GM12878 (cell line): ENCODE data around the gene INCA1. TPM values are rescaled to one million over a fixed set of nuclear protein-coding genes. Genes with fewer than 3 reads are reported as not detected.
A peak's percentile ranks its signal among the peaks of the same experiment; 100 is the strongest.

Experiments used
- ATAC-seq: fragments of 200-7000 bp; cut with Tn5 transposase; 3 replicates; pipeline ENCODE4 v1.9.1; 2020; ENCODE audit warnings: mild to moderate bottlenecking, moderate library complexity
- BruUV-seq: library from RNA; stranded (reverse); fragments of 400-500 nt; replicated peaks from 2 replicates; lab custom pipeline; 2021; lab: Mats Ljungman, UMichigan
- CTCF ChIA-PET: fragments of 300-600 bp; sonication (Branson Sonifier 250); formaldehyde crosslinking; extraction: SDS; loops from one replicate; lab custom pipeline; 2021; ENCODE audit warnings: inconsistent platforms; lab: Yijun Ruan, JAX
- POLR2A ChIA-PET: fragments of 350-600 bp; formaldehyde crosslinking; extraction: SDS; loops from one replicate; lab custom pipeline; 2021; ENCODE audit warnings: inconsistent platforms; lab: Charles Lee
- RAD21 ChIA-PET: fragments of 300-600 bp; sonication (Branson Sonifier 250); formaldehyde crosslinking; loops from one replicate; lab custom pipeline; 2023; ENCODE audit warnings: antibody characterized with exemption; ENCODE audit not compliant: unreplicated experiment; lab: Charles Lee
- SMC1A ChIA-PET: fragments of 300-600 bp; sonication (Branson Sonifier 250); formaldehyde crosslinking; loops from one replicate; lab custom pipeline; 2023; ENCODE audit not compliant: unreplicated experiment, uncharacterized antibody; lab: Charles Lee
- DNase-seq: peaks from one replicate; pipeline ENCODE4 v3.0.0-alpha.2; 2011; ENCODE audit warnings: low read depth, low spot score
- FAIRE-seq: peaks from 3 replicates; lab custom pipeline; 2011; peaks lifted over from hg19 to GRCh38; lab: Jason Lieb, UNC
- H2AFZ ChIP-seq: 2 replicates; pipeline ENCODE4 v1.6.0; 2011; ENCODE audit warnings: low read depth, low read length, control low read depth; ENCODE audit not compliant: control insufficient read depth
- H3K27ac ChIP-seq: 2 replicates; pipeline ENCODE4 v1.5.1; 2011; ENCODE audit warnings: control low read depth; ENCODE audit not compliant: control insufficient read depth, insufficient read depth
- H3K27me3 ChIP-seq, 2 experiments: replicated peaks in 1 of 2; 2 replicates each; pipeline versions ENCODE4 v1.6.0 to v1.6.1; 2011; ENCODE audit warnings: low read length in 1 of 2; ENCODE audit not compliant: control insufficient read depth in 2 of 2, insufficient read depth in 2 of 2
- H3K36me3 ChIP-seq, 2 experiments: 2 replicates each; pipeline ENCODE4 v1.5.1; 2011; ENCODE audit warnings: low read length in 1 of 2; ENCODE audit not compliant: control insufficient read depth in 2 of 2, insufficient read depth in 2 of 2
- H3K4me1 ChIP-seq: 2 replicates; pipeline ENCODE4 v1.6.1; 2011; ENCODE audit warnings: mild to moderate bottlenecking, low read length, moderate library complexity, mixed read lengths; ENCODE audit not compliant: control insufficient read depth, insufficient read depth
- H3K4me2 ChIP-seq: 2 replicates; pipeline ENCODE4 v1.6.0; 2011; ENCODE audit warnings: control low read depth; ENCODE audit not compliant: control insufficient read depth, insufficient read depth
- H3K4me3 ChIP-seq: fragments of 200-600 bp; sonication (generic); 2 replicates; pipeline ENCODE4 v1.5.1; 2016
- H3K79me2 ChIP-seq: 2 replicates; pipeline ENCODE4 v1.6.0; 2011; ENCODE audit warnings: low read length; ENCODE audit not compliant: control insufficient read depth, insufficient read depth
- H3K9ac ChIP-seq: 2 replicates; pipeline ENCODE4 v1.8.0; 2011; ENCODE audit warnings: low read length, control low read depth, mixed read lengths; ENCODE audit not compliant: control insufficient read depth, insufficient read depth
- H3K9me3 ChIP-seq: replicated peaks from 3 replicates; pipeline ENCODE4 v1.5.1; 2011; ENCODE audit warnings: mild to moderate bottlenecking, low read length; ENCODE audit not compliant: control insufficient read depth, insufficient read depth
- H4K20me1 ChIP-seq: 2 replicates; pipeline ENCODE4 v1.6.0; 2011; ENCODE audit not compliant: control insufficient read depth, insufficient read depth
- E2F8 ChIP-seq: fragments of 450-650 bp; IDR thresholded peaks from 2 replicates; pipeline ENCODE4 v1.6.1; 2018; ENCODE audit warnings: mild to moderate bottlenecking, low read depth, moderate library complexity; ENCODE audit not compliant: partially characterized antibody
- POLR2A ChIP-seq: IDR thresholded peaks from 2 replicates; pipeline ENCODE4 v1.6.1; 2011; ENCODE audit warnings: low read depth, mild to moderate bottlenecking, low read length
- SIX5 ChIP-seq: IDR thresholded peaks from 2 replicates; pipeline ENCODE4 v1.6.1; 2011; ENCODE audit warnings: mild to moderate bottlenecking, low read depth, low read length, moderate library complexity; ENCODE audit not compliant: severe bottlenecking
- WGBS: methylation state at CpG from one replicate; pipeline ENCODE4 v1.1.6; 2016; ENCODE audit warnings: low lambda C conversion rate; ENCODE audit not compliant: insufficient replicate concordance, insufficient coverage; ENCODE audit errors: missing lambda C conversion rate; 5-methylcytosine and 5-hydroxymethylcytosine counted together
- in situ Hi-C: fragments of 300-500 bp; cut with MboI; formaldehyde crosslinking; loops from 9 replicates; pipeline ENCODE4 v1.14.3; 2018; ENCODE audit warnings: mixed read lengths
- intact Hi-C: fragments of 100-400 bp; cut with micrococcal nuclease; formaldehyde crosslinking; loops from one replicate; pipeline ENCODE4 v1.14.2; 2022; ENCODE audit not compliant: unreplicated experiment
- polyA plus RNA-seq, 11 experiments: library from polyadenylated mRNA; depleted of rRNA in 4 of 11; unstranded in 6 of 11; stranded (reverse) in 5 of 11; fragments of >200 nt; fragmentation: Nextera tagmentation in 4 of 11; fragmentation: Illumina TruSeq in 1 of 11; extraction: Ambion mirVana in 4 of 11; extraction: Trizol in 1 of 11; gene quantifications; 1 replicate in 1 of 11; 2 replicates in 10 of 11; pipeline versions ENCODE4 v1.2.1 to v1.2.3, GENCODE V29; 2011 to 2016; ENCODE audit warnings: inconsistent platforms in 2 of 11, missing spikeins in 2 of 11, low read depth in 1 of 11
- total RNA-seq, 4 experiments: library from RNA; depleted of rRNA in 3 of 4; stranded (reverse); fragments of >200 nt in 3 of 4; fragmentation: Illumina TruSeq in 1 of 4; extraction: Trizol in 1 of 4; gene quantifications; 2 replicates each; pipeline versions ENCODE4 v1.2.1 to v1.2.3, GENCODE V29; 2013 to 2021
- TF ChIP-seq, protein P1 (sequence below): fragments of 150-350 bp; IDR thresholded peaks from 2 replicates; pipeline ENCODE4 v1.6.1; 2014; ENCODE audit warnings: mild to moderate bottlenecking, low read depth, low read length

The INCA1 gene
- total and polyA plus RNA-seq, 10 of the 15 experiments (the other 5 are each of a cell fraction or from before 2014, with no cell fraction given) = 0.19 to 1.8 (median 0.45) TPM

DNA sequence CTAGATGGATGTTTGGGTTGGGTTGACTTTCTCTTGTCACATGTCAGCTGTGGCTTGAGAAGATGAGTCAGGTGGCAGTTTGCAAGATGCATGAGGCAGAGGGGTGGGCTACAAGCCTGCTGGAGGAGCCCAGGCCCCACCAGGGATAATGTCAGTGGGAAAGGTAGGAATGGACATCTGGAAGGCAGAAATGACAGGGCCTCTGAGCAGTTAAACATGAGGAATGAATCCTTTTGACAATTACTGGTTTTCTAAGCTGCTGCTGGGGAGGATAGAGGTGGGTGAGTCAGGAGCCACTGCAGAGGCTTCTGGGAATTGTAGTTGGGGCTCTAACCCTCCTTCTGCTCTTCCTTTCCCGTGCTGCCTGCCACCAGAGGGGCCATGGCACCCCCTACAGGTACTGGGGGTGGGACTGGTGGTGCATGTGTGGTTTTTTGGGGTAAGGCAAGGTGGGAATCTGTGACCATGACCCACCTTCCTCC is 22.2 kb upstream of the INCA1 start (continued):
- TF ChIP-seq, protein P1, sequence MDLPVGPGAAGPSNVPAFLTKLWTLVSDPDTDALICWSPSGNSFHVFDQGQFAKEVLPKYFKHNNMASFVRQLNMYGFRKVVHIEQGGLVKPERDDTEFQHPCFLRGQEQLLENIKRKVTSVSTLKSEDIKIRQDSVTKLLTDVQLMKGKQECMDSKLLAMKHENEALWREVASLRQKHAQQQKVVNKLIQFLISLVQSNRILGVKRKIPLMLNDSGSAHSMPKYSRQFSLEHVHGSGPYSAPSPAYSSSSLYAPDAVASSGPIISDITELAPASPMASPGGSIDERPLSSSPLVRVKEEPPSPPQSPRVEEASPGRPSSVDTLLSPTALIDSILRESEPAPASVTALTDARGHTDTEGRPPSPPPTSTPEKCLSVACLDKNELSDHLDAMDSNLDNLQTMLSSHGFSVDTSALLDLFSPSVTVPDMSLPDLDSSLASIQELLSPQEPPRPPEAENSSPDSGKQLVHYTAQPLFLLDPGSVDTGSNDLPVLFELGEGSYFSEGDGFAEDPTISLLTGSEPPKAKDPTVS = no peak
- TF ChIP-seq SIX5 = peak; percentile 61

GRCh38 chr17:5014357-5014756 is 17.0 kb upstream of the INCA1 start:
- ATAC-seq (no peak), DNase-seq (no peak), FAIRE-seq (no peak)
- H3K9me3 ChIP-seq = no peaks in the 10 kb centered on the region
- CTCF ChIA-PET = no interaction called here
- no peaks in the 10 kb centered on the region for H4K20me1 ChIP-seq
- no peak overlapping the region for H3K9ac ChIP-seq
- no peak overlapping the region for H3K27ac ChIP-seq
- intact Hi-C loops (no loop called here), in situ Hi-C loops (no loop called here)
- peaks cover 3 to 5% of the 10 kb centered on the region in 2 experiments for H3K36me3 ChIP-seq
- H3K79me2 ChIP-seq = no peaks in the 10 kb centered on the region
- TF ChIP-seq POLR2A = 0 out of 2 replicates have a peak, but pooled peaks have one; percentile 8
- TF ChIP-seq E2F8 = no peak
- no peak overlapping the region for H2AFZ ChIP-seq
- SMC1A ChIA-PET = no interaction called here
- peaks cover 25% of the 10 kb centered on the region for H3K4me1 ChIP-seq
- WGBS = 91% methylated on average over 4 of the region's 4 CpGs
- no TSS peak for BruUV-seq
- RAD21 ChIA-PET = no interaction called here
- POLR2A ChIA-PET = no interaction called here
- no peak overlapping the region for H3K4me3 ChIP-seq
- H3K4me2 ChIP-seq = no peak overlapping the region
- H3K27me3 ChIP-seq = no peaks in the 10 kb centered on the region
